GM12875 (cell line): ENCODE measurements around the gene GRM4.

ENCODE experiments used
- H3K4me3 ChIP-seq: one replicate; pipeline ENCODE4 v1.5.1; 2011; ENCODE audit warnings: low read depth, low read length, control low read depth
- TF ChIP-seq, protein P1 (sequence below): IDR thresholded peaks from 2 replicates; pipeline ENCODE4 v1.5.1; 2011; ENCODE audit warnings: low read depth, mild to moderate bottlenecking, control low read depth, inconsistent platforms, low read length, moderate library complexity, borderline replicate concordance; ENCODE audit not compliant: insufficient read depth

The GRM4 gene

DNA sequence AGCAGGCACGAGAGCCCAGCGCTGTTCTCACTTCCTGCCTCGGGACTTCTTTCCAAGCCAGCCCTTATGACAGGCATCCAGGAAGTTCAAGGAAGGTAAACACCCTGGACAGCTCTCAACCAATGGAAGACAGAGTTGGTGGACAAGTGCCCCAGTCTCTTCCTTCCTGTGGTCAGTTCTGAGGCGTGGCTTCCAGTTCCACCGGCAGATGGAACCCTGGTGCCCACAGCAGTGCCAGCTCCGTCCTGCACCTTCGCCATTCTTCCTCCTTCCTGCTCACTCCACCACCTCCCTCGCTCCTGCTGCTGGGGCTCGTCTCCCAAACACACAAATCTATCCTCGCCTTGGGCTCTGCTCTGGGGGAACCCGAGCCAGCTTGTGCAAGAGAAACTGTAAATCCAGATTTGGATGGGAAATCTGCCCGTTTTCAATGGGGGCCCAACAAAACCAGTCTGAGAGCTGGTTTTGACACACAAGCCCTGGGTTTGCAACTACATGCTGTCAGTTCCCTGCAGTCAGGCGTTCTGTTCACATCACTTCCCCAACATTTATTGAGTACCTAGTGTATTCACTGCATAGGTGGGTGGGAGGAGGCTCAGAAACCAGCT lies 162.7 kb downstream of the GRM4 start:
- TF ChIP-seq, protein P1, sequence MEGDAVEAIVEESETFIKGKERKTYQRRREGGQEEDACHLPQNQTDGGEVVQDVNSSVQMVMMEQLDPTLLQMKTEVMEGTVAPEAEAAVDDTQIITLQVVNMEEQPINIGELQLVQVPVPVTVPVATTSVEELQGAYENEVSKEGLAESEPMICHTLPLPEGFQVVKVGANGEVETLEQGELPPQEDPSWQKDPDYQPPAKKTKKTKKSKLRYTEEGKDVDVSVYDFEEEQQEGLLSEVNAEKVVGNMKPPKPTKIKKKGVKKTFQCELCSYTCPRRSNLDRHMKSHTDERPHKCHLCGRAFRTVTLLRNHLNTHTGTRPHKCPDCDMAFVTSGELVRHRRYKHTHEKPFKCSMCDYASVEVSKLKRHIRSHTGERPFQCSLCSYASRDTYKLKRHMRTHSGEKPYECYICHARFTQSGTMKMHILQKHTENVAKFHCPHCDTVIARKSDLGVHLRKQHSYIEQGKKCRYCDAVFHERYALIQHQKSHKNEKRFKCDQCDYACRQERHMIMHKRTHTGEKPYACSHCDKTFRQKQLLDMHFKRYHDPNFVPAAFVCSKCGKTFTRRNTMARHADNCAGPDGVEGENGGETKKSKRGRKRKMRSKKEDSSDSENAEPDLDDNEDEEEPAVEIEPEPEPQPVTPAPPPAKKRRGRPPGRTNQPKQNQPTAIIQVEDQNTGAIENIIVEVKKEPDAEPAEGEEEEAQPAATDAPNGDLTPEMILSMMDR = no peak
- no peak overlapping the region for H3K4me3 ChIP-seq

DNA sequence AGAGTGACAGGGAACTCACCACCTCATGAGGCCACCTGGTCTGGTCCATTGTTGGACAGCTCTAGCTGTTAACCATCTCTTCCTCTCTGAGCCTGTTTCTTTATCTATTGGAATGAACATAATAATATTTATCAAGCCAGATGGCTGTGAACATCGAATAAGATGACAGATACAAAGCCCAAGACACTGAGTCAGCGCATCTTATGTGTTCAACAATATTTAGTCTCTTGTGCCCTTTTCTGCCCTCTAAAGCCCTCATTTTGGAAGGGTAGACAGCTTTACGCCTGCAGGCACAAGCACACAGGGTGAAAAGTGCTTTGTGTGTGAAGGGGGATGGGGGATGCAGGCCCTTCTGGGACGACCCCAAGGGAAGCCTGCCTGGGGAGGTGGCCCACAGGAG lies 164.0 kb downstream of the GRM4 start:
- TF ChIP-seq, protein P1 = no peak

DNA sequence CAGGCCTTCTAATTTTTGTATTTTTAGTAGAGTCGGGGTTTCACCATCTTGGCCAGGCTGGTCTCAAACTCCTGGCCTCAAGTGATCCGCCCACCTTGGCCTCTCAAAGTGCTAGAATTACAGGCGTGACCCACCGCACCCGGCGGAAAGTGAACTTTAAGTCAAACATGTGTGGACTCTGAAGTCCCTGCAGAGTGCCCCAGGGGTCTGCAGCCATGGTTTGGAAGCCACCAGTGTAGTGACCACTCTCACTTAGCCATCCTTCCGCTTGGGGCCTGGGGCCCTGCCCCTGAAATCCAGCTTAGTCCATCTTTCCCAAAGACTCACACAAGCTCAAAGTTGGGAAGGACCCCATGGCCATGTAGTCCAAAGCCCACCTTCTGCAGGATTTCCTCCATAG lies 164.5 kb downstream of the GRM4 start:
- H3K4me3 ChIP-seq = no peak overlapping the region
- TF ChIP-seq, protein P1 = no peak

More for the DNA sequence above, 164.0 kb downstream of the GRM4 start:
- H3K4me3 ChIP-seq = no peak overlapping the region

DNA sequence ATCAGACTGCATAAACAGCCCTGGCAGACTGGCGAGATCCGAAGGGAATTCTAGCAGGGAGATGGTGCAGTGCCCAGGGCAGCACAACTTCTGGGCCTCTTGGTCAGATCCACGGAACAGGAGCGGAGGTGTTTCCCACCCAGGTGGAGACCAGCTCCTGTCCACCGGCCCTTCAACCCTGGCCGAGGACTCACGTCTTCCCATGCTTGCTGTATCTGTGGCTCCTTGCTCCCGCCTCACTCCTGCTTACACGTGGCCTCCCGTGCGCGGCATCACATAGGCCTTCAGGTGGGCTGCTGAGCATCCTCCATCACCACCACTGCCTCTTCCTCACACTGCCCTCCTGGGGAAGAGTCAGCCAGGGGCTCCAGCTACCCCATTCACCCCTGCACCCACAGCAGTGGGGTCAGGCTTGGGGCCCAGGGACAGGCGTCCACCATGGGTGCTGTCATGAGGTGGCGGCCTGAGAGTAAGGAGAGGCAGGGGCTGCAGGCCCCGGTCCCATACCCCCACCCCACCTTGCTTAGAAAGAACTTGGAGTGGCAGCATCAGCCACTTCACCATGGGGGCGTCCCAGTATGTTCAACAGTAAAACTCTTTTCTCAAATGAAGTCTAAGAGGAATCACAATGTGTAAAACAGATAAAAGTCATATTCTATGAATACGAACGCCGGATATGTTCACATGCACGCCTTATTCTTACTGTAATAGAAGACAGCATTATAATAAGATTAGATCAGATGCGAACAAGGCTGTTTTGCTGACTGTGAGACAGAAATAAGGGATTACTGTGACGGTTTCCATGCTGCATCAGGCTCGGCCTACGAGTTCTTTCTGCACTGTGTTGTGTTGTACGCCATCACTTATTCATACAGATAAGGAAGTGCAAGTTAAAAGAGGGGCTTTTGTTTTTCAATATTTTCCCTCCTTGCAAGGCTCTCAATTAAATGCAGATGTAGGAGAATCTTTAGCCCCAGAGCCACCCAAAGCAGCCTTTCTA lies 165.4 kb downstream of the GRM4 start:
- no peak overlapping the region for H3K4me3 ChIP-seq
- TF ChIP-seq, protein P1 = no peak

DNA sequence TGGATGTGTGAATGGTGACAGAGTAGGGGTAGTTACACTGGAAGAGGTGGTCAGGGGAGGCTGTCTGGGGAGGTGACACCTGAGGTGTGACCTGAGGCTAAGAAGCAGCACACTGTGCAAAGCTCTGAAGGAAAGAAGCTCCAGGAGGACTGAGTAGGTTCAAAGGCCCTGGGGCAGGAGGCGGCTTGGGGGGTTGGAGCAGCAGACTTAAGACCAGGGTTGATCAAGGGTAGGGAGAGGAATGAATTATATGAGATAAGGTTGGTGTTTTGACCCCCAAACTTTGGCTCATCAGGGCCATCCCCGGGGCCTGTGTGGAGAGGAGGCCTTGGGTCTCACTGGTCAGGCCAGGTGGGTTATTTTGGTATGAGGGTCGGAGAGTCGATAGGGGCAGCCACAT lies 166.1 kb downstream of the GRM4 start:
- no peak overlapping the region for H3K4me3 ChIP-seq
- TF ChIP-seq, protein P1 = no peak

DNA sequence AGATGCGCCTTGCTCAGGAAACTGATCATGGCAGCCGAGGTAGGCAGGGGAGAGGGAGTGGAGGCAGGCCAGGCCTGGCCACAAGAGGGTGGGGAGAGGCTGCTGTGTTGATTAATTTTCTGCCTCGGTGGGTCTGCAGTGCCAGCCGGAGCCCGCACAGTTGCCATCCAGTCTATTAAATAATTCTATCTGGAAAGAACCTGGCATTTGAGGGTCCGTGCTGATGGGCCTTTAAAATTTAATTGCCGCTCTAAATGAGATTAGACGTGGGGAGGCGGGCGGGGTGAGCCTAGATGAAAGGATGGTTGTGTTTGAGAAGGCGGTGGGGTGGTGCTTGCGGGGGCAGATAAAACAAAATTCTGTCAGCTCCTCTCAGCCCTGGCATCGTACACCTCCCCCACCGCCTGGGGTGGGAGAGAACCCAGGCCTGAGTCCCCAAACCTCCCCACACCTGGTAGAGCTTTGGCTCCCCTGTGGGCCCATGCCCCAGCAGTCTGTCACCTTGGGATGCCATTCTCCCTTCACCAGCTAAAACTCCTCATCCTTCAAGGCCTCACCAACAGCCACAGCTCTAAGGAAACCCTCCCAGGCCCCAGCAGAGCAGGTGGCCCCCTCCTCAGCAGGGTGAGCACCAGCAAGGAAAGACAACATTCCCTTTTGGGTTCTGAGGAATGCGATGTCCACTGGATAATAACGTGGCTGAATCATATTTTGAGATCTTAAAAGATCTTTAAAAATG lies 167.3 kb downstream of the GRM4 start:
- H3K4me3 ChIP-seq = no peak overlapping the region
- TF ChIP-seq, protein P1 = no peak
